ENCODE data around the gene FBXL2.
"Not testable (repeated sequence)": the region's sequence is repeated elsewhere in the genome, so short reads cannot be mapped to it uniquely, and the experiment has no call there.

The FBXL2 gene

DNA sequence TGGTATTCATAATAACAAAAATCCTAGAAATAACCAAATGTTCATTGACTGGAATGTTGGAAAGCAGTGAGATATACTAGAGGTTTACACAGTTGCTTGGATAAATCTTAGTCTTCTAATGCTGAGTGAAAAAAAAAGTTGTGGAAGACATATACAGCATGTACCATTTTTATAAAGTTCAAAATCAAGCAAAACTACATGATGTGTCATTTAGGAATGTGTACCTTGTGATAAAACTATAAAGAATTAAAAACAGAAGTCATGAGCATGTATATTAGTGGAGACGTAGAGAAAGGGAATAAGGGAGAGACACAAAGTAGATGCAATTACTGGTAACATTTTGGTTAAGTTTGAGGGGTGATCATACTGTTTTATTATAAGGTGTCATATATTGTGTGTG, 45.2 kb downstream of the FBXL2 start:
- H3K36me3 ChIP-seq (ENCODE audit: insufficient read depth, low read length): no peaks in the 10 kb centered on the region
- H3K4me3 ChIP-seq (ENCODE audit: low read depth, low read length, poor library complexity, severe bottlenecking): no peak overlapping the region
- no peaks in the 10 kb centered on the region for H3K9me3 ChIP-seq (ENCODE audit: low read length)

DNA sequence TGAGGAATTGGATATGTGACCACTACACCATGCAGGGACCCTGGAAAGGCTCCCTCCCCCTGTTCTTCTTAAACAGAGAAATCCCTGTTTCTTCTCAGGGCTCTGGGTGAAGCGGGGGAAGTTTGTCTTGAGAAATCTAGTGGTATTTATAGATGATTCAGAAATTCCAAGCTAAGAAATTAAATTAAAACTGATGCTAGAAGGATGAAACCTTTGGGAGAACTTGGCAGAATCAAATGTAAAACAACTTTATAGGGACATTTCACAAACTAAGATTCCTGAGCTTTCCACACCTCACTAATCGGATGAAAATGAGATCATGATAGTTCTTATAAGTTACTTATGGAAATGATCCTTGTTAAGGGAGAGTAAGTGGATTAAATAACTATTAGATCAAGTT, 54.2 kb downstream of the FBXL2 start:
- no peak overlapping the region for H3K4me3 ChIP-seq (ENCODE audit: low read depth, low read length, poor library complexity, severe bottlenecking)

More for the DNA sequence above, 45.2 kb downstream of the FBXL2 start:
- Histone ChIP-seq H3K79me2 (ENCODE audit: insufficient read depth, low read length) (no peaks in the 10 kb centered on the region), H2AFZ (ENCODE audit: low read length) (no peak overlapping the region), H3K9me2 (ENCODE audit: low read depth, low read length) (no peaks in the 10 kb centered on the region), H3K27me3 (ENCODE audit: insufficient read depth, low read length) (no peaks in the 10 kb centered on the region), H3K4me1 (ENCODE audit: insufficient read depth, low read length, severe bottlenecking) (no peaks in the 10 kb centered on the region), H4K20me1 (ENCODE audit: insufficient read depth, low read length) (no peaks in the 10 kb centered on the region), H3K9ac (ENCODE audit: low read length) (no peak overlapping the region), H3F3A (ENCODE audit: insufficient read depth, low read length) (no peaks in the 10 kb centered on the region), H3K27ac (ENCODE audit: low read depth, low read length, poor library complexity, severe bottlenecking) (no peak overlapping the region), H3K4me2 (ENCODE audit: low read length) (no peak overlapping the region)
- no peak for TF ChIP-seq EZH2 (IDR thresholded peaks at IDR 0.05; ENCODE audit: borderline replicate concordance, low read length)
- TF ChIP-seq, protein P1, sequence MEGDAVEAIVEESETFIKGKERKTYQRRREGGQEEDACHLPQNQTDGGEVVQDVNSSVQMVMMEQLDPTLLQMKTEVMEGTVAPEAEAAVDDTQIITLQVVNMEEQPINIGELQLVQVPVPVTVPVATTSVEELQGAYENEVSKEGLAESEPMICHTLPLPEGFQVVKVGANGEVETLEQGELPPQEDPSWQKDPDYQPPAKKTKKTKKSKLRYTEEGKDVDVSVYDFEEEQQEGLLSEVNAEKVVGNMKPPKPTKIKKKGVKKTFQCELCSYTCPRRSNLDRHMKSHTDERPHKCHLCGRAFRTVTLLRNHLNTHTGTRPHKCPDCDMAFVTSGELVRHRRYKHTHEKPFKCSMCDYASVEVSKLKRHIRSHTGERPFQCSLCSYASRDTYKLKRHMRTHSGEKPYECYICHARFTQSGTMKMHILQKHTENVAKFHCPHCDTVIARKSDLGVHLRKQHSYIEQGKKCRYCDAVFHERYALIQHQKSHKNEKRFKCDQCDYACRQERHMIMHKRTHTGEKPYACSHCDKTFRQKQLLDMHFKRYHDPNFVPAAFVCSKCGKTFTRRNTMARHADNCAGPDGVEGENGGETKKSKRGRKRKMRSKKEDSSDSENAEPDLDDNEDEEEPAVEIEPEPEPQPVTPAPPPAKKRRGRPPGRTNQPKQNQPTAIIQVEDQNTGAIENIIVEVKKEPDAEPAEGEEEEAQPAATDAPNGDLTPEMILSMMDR (IDR thresholded peaks at IDR 0.05; ENCODE audit: low read length): no peak

DNA sequence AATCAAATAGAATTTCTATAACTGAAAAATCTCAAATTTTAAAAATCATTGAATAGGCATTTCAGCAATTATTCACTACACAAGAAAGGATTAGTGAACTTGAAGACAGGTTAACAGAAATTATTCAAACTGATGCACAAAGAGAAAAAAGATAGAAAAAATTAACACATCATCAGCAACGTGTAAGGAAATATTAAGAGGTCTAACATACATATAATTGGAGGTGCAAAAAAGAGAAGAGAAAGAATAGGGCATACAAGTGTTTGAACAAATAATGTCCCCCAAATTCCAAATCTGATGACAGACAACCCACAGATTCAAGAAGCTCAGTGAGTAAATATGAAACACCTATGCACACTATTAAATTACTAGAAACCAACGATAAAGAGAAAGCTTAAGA, 57.1 kb downstream of the FBXL2 start:
- Histone ChIP-seq H3F3A (ENCODE audit: insufficient read depth, low read length) (no peaks in the 10 kb centered on the region), H3K79me2 (ENCODE audit: insufficient read depth, low read length) (no peaks in the 10 kb centered on the region), H3K27me3 (ENCODE audit: insufficient read depth, low read length) (no peaks in the 10 kb centered on the region), H4K20me1 (ENCODE audit: insufficient read depth, low read length) (no peaks in the 10 kb centered on the region), H3K4me3 (ENCODE audit: low read depth, low read length, poor library complexity, severe bottlenecking) (no peak overlapping the region), H3K36me3 (ENCODE audit: insufficient read depth, low read length) (no peaks in the 10 kb centered on the region), H3K27ac (ENCODE audit: low read depth, low read length, poor library complexity, severe bottlenecking) (no peak overlapping the region), H3K9me3 (ENCODE audit: low read length) (no peaks in the 10 kb centered on the region), H3K4me2 (ENCODE audit: low read length) (no peak overlapping the region), H3K9me2 (ENCODE audit: low read depth, low read length) (no peaks in the 10 kb centered on the region), H2AFZ (ENCODE audit: low read length) (no peak overlapping the region), H3K4me1 (ENCODE audit: insufficient read depth, low read length, severe bottlenecking) (no peaks in the 10 kb centered on the region), H3K9ac (ENCODE audit: low read length) (no peak overlapping the region)
- TF ChIP-seq, protein P1 (IDR thresholded peaks at IDR 0.05; ENCODE audit: low read length): no peak
- no peak for TF ChIP-seq EZH2 (IDR thresholded peaks at IDR 0.05; ENCODE audit: borderline replicate concordance, low read length)

More for the DNA sequence above, 54.2 kb downstream of the FBXL2 start:
- Histone ChIP-seq H3K27ac (ENCODE audit: low read depth, low read length, poor library complexity, severe bottlenecking) (no peak overlapping the region), H3K36me3 (ENCODE audit: insufficient read depth, low read length) (no peaks in the 10 kb centered on the region), H4K20me1 (ENCODE audit: insufficient read depth, low read length) (no peaks in the 10 kb centered on the region), H3K27me3 (ENCODE audit: insufficient read depth, low read length) (no peaks in the 10 kb centered on the region), H3K9me3 (ENCODE audit: low read length) (no peaks in the 10 kb centered on the region), H3K4me2 (ENCODE audit: low read length) (no peak overlapping the region), H3K9ac (ENCODE audit: low read length) (no peak overlapping the region), H3K79me2 (ENCODE audit: insufficient read depth, low read length) (no peaks in the 10 kb centered on the region), H3K9me2 (ENCODE audit: low read depth, low read length) (no peaks in the 10 kb centered on the region), H3F3A (ENCODE audit: insufficient read depth, low read length) (no peaks in the 10 kb centered on the region), H2AFZ (ENCODE audit: low read length) (no peak overlapping the region), H3K4me1 (ENCODE audit: insufficient read depth, low read length, severe bottlenecking) (no peaks in the 10 kb centered on the region)
- TF ChIP-seq EZH2 (IDR thresholded peaks at IDR 0.05; ENCODE audit: borderline replicate concordance, low read length): no peak
- TF ChIP-seq, protein P1 (IDR thresholded peaks at IDR 0.05; ENCODE audit: low read length): no peak

DNA sequence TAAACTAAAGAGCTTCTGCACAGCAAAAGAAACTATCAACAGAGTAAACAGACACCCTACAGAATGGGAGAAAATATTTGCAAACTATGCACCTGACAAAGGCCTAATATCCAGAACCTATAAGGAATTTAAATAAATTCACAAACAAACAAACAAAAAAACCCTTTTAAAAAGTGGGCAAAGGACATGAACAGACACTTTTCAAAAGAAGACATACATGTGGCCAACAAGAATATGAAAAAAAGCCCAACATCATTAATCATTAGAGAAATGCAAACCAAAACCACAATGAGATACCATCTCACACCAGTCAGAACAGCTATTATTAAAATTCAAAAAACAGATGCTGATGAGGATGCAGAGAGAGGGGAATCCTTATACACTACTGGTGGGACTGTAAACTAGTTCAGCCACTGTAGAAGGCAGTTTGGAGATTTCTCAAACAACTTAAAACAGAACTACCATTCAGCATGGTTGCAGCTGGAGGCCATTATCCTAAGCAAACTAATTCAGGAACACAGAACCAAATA, 61.8 kb downstream of the FBXL2 start:
- H3K9me3 ChIP-seq (ENCODE audit: low read length); H3K27me3 ChIP-seq (ENCODE audit: insufficient read depth, low read length); H3K79me2 ChIP-seq (ENCODE audit: insufficient read depth, low read length); H3K4me1 ChIP-seq (ENCODE audit: insufficient read depth, low read length, severe bottlenecking); H3K9me2 ChIP-seq (ENCODE audit: low read depth, low read length); H3F3A ChIP-seq (ENCODE audit: insufficient read depth, low read length); H3K9ac ChIP-seq (ENCODE audit: low read length); H3K4me2 ChIP-seq (ENCODE audit: low read length); H2AFZ ChIP-seq (ENCODE audit: low read length); H3K27ac ChIP-seq (ENCODE audit: low read depth, low read length, poor library complexity, severe bottlenecking); H3K36me3 ChIP-seq (ENCODE audit: insufficient read depth, low read length); H4K20me1 ChIP-seq (ENCODE audit: insufficient read depth, low read length); H3K4me3 ChIP-seq (ENCODE audit: low read depth, low read length, poor library complexity, severe bottlenecking): not testable (repeated sequence)
